Choroid plexus epithelial cell (primary cell): ENCODE data around the gene SLC22A5.

Source experiments
- DNase-seq: peaks from one replicate; pipeline ENCODE4 v3.0.0-alpha.2; 2010; ENCODE audit warnings: low read depth
- H3K4me3 ChIP-seq: 2 replicates; pipeline ENCODE4 v1.5.1; 2011; ENCODE audit warnings: low read depth, mild to moderate bottlenecking, control low read depth, low read length, moderate library complexity
- TF ChIP-seq, protein P1 (sequence below): conservative IDR thresholded peaks from 2 replicates; pipeline ENCODE4 v1.5.1; 2011; ENCODE audit warnings: low read depth, mild to moderate bottlenecking, control low read depth, inconsistent platforms, low read length, moderate library complexity

Gene SLC22A5

DNA sequence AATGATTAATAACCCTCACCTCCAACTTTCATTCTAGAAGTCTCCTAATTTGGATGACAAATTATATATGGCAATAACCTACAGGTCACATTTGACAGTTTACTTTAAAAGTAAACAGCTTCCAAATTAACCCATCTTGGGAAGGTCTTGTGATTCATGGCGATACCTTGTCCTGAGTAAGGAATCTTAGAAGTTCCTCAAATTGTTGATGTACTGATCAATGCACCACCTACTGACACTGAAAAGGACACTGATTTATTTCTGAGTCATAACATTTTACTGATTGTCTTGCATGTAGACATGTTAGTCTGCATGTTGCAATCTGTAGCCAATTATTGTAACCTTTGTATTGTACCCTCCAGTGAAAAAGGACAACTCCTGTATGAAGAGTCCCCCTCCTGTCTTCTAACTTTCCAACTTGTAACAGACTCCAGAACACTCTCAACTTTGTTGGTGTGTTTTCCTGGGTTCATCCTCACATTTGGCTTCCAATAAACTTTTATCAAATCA is 16.0 kb upstream of the SLC22A5 start:
- TF ChIP-seq, protein P1, sequence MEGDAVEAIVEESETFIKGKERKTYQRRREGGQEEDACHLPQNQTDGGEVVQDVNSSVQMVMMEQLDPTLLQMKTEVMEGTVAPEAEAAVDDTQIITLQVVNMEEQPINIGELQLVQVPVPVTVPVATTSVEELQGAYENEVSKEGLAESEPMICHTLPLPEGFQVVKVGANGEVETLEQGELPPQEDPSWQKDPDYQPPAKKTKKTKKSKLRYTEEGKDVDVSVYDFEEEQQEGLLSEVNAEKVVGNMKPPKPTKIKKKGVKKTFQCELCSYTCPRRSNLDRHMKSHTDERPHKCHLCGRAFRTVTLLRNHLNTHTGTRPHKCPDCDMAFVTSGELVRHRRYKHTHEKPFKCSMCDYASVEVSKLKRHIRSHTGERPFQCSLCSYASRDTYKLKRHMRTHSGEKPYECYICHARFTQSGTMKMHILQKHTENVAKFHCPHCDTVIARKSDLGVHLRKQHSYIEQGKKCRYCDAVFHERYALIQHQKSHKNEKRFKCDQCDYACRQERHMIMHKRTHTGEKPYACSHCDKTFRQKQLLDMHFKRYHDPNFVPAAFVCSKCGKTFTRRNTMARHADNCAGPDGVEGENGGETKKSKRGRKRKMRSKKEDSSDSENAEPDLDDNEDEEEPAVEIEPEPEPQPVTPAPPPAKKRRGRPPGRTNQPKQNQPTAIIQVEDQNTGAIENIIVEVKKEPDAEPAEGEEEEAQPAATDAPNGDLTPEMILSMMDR: no peak
- DNase-seq: no peak
- no peak overlapping the region for H3K4me3 ChIP-seq

DNA sequence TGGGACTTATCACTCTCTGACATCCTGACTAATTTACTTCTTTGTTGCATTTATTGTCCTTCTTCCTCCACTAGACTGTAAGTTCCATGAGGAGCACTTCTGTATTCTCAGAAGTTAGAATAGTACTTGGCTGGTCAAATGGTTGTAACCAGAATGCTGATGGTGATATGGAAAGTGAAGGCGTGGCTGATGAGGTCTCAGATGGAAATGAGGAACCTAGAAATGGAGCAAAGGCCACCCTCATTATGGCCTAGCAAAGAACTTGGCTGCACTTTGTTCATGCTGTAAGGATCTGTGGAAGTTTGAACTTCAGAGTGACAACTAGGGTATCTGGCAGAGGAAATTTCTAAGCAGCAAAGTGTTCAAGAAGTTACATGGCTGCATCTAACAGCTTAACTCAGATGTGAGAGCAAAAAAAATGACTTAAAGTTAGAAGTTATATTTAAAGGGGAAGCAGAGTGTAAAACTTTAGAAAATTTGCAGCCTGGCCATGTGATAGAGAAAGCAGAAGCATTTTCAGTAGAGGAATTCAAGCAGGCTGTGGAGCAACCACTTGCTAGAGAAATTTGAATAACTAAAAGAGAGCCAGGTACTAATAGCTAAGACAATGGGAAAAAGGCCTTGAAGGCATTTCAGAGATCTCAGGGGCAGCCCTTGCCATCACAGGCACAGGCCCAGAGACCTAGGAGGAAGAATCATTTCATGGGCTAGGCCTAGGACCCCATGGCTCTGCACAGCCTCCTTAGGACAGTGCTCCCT is 14.9 kb upstream of the SLC22A5 start:
- no peak overlapping the region for H3K4me3 ChIP-seq
- DNase-seq: no peak
- TF ChIP-seq, protein P1: no peak

DNA sequence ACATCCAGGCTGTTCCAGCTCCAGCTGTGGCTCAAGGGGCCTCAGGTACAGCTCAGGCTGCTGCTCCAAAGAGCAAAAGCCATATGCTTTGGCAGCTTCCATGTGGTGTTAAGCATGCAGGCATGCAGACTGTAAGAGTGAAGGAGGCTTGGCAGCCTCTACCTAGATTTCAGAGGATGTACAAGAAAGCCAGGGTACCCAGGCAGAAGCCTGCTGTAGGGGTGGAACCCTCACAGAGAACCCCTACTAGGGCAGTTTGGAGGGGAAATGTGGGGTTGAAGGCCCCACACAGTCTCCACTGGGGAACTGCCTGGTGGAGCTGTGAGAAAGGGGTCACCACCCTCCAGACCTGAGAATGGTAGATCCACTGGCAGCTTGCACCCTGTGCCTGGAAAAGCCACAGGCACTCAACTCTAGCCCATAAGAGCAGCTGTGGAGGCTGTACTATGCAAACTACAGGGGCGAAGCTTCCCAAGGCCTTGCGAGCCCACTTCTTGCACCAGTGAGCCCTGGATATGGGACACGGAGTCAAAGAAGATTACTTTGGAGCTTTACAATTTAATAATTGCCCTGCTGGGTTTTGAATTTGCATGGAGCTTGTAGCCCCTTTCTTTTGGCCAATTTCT is 14.3 kb upstream of the SLC22A5 start:
- TF ChIP-seq, protein P1: no peak
- DNase-seq: no peak

DNA sequence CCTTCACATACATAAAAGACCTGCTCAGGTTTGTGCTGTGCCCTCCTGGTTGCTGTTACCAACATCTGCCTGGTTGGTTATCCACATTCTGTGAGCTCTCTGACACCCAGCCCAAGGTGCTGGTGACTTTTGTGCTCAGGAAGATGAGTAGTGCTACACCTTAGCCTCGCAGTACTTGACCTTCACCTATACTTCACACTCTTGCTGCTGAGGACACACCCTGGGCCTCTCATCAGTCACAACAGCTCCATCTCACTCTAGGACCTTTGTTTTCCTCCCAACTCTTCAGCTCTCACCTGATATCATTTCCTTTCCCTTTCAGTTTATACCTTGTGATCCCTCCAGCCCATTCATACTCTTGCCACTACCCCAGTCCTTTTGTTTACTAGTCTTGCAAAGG is 10.7 kb upstream of the SLC22A5 start:
- H3K4me3 ChIP-seq: no peak overlapping the region
- TF ChIP-seq, protein P1: no peak
- no peak for DNase-seq

More for the DNA sequence above, 14.3 kb upstream of the SLC22A5 start:
- H3K4me3 ChIP-seq: no peak overlapping the region

DNA sequence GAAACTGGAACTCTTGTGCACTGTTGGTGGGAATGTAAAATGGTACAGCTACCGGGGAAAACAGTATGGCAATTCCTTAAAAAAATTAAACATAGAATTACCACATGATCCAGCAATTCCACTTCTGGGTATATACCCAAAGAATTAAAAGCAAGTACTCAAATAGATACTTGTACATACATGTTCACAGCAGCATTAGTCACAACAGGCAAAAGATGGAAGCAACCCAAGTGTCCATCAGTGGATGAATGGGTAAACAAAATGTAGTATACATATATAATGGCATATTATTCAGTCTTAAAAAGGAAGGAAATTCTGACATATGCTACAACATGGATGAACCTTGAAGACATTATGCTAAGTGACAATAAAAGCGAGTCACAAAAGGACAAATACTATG is 7.4 kb upstream of the SLC22A5 start:
- no peak overlapping the region for H3K4me3 ChIP-seq
- DNase-seq: no peak
- TF ChIP-seq, protein P1: no peak

DNA sequence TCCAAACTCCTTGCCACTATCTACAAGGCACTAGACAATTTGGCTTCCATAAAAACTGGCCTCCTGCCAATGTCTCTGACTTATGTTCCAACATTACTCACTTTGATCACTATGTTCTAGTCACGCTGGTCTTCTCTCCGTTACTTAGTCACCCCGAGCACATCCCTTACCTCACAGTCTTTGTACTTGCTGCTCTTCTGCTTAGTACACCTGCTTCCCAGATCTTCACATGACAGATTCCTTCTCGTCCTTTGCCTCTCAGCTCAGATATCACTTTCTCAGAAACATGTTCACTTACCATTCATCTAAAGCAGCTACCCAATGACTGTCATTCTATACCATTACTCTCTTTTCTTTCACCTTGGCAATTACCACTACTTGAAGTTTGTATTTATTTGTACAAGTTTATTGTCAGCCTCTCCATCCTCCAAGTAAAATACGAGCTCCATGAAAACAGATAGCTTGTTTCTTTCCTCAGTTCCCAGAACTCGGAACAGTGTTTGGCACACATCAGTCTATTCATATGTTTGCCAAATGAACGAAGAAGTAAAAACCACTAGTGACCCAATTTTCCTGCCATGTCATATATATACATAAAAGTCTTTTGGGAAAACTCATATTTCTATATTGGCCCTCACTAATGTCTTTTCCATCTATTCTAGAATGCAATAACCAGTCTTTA is 5.9 kb upstream of the SLC22A5 start:
- no peak overlapping the region for H3K4me3 ChIP-seq
- DNase-seq: peak; percentile 94
- TF ChIP-seq, protein P1: no peak
